Measurements from ENCODE around the gene PLK5.
"Not testable (repeated sequence)": the region's sequence is repeated elsewhere in the genome, so short reads cannot be mapped to it uniquely, and the experiment has no call there.

The PLK5 gene

GRCh38 chr19:1526979-1527649 is 3.2 kb downstream of the PLK5 start:
- DNase-seq, result no peak

- no peak for DNase-seq
These were observed 3.9 kb downstream of the PLK5 start for GRCh38 chr19:1527650-1528309.

GRCh38 chr19:1528596-1529429 is 4.9 kb downstream of the PLK5 start:
- no peak for DNase-seq

DNA sequence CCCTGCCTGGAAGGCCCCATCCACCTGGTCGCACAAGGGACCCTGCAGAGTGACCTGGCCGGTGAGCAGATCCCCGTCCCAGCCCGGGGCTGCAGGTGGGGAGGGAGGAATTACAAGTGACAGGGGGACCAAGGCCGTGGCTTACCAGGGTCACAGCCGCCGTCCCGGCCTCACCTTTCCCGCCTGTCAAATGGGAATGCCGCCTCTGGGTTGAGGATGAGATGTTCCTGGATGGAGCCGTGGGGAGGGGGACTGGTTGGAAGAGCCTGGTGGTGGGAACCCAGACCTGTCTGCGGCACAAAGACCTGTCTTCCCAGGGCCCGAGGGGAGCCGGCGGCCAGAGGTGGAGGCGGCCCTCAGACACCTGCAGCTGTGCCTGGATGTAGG is 5.5 kb downstream of the PLK5 start:
- no peak for DNase-seq

DNA sequence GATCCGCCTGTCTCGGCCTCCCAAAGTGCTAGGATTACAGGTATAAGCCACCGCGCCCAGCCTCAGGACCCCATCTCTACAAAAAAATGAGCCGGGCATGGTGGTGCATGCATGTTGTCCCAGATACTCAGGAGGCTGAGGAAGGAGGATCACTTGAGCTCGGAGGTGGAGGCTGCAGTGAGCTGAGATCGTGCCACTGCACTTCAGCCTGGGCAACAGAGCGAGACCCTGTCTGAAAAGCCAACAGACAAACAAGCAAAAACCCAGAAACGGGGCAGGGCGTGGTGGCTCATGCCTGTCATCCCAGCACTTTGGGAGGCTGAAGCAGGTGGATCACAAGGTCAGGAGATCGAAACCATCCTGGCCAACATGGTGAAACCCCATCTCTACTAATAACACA is 7.0 kb downstream of the PLK5 start:
- not testable (repeated sequence) for DNase-seq

GRCh38 chr19:1531587-1531986 is 7.7 kb downstream of the PLK5 start:
- DNase-seq, result no peak

GRCh38 chr19:1532003-1532402 is 8.1 kb downstream of the PLK5 start:
- no peak for DNase-seq

- no peak for DNase-seq
These were observed 9.8 kb downstream of the PLK5 start for GRCh38 chr19:1533510-1534150.

- DNase-seq, result no peak
These were observed 11.1 kb downstream of the PLK5 start for GRCh38 chr19:1534972-1535371.

- DNase-seq, result not testable (repeated sequence)
These were observed 11.8 kb downstream of the PLK5 start for GRCh38 chr19:1535699-1536098.

GRCh38 chr19:1538978-1539377 is 15.1 kb downstream of the PLK5 start:
- no peak for DNase-seq

DNA sequence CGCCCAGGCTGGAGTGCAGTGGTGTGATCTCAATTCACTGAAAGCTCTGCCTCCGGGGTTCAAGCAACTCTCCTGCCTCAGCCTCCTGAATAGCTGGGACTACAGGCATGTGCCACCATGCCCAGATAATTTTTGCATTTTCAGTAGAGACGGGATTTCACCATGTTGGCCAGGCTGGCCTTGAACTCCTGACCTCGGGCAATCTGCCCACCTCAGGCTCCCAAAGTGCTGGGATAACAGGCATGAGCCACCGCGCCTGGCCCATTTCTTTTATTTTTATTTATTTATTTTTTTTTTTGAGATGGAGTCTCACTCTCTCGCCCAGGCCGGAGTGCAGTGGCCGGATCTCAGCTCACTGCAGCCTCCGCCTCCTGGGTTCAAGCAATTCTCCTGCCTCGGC is 15.9 kb downstream of the PLK5 start:
- DNase-seq, result not testable (repeated sequence)

DNA sequence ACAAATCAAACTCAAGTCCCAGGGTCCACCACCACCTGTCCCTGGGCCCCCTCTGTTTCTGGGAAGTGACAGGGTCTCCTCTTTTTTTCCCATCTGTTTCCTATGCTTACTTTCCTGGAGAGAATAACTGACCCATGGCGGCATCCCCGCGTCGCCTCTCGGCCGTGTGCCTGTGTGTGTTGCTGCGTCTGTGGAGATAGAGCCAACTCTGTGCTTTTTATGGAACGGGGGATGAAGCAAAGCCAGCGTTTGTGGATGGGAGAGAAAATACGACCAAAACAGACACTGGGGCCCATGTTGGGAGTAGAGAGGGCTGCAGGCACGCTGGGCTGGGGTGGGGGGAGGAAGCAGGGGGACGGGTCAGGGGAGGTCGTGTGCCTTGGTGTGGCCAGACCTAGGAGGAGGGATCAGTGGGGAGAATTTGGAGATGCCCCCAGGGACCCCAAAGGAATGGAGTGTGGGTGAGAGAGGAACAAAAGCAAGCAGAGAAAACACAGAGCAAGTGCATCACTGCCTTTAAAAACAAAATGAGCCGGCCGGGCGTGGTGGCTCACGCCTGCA is 16.6 kb downstream of the PLK5 start:
- no peak for DNase-seq

DNA sequence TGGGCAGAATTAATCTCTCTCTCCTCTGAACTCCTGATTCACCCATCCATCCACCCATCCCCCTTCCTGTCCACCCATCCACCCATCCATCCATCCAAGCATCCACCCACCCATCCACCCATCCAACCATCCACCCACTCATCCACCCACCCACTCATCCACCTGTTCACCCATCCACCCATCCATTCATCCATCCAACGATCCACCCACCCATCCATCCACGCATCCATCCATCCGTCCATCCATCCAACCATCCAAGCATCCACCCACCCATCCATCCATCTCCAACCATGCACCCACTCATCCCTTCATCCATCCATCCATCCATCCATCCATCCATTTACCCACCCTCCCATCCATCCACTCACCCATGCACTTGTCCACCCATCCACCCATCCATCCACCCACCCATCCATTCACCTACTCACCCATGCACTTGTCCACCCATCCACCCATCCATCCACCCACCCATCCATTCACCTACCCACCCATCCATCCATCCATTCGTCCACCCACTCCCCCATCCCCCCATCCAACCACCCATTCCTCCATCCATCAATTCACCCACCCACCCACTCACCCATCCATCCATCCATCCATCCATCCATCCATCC is 25.6 kb downstream of the PLK5 start:
- DNase-seq, result no peak

GRCh38 chr19:1551068-1552040 is 27.5 kb downstream of the PLK5 start:
- no peak for DNase-seq

DNA sequence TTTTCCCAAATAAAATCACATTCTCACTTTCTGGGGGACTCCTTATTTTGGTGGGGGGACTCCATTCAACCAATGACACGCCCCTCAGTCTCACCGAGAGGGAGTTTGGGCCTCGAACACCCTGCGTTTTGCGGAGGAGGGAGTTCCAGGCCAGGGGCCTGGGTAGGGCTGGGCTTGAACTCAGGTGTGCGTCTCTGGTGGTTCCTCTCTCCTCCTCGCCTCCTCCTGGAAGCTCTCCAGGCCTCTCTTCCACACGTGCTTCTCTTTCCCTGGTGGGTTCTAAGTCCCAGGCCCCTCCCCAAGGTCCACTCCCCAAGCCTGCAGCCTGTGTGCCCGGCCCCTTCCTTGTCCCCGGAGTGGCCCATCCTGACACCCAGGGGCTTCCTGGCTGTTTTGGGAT is 29.5 kb downstream of the PLK5 start:
- DNase-seq, result no peak

- no peak for DNase-seq
These were observed 31.1 kb downstream of the PLK5 start for GRCh38 chr19:1554968-1555367.

- DNase-seq, result no peak
These were observed 31.9 kb downstream of the PLK5 start for GRCh38 chr19:1555487-1556389.

DNA sequence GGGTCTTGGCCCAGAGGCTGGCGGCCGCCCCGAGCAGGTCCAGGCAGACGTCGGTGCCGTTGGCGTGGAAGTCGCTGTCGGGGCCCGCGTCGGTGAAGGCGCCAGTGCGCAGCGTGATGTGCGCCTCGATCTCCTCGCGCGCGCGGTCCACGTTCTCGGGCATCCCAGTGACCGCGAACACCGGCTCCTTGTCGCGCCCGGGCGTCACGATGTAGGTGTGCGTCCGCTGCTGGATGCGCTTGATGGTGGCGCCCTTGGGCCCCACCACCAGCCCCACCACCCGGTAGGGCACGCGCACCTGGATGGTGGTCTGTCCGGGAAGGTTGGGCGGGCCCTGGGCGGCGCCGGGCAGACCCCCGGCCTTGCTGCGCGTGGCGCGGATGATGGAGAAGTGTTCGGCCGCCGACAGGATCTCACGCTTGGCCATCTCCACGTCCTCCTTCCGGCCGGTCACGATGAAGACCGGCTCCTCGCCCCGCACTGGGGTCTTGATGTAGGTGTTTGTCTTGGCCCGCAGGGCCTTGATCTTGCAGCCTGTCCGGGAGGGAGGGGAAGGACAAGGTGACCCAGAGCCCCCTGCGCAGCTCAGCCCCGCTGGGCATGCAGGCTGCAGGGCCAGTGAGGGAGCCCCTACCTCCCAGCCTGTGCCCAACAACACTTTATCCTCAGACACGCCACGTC is 32.7 kb downstream of the PLK5 start:
- DNase-seq, result no peak

GRCh38 chr19:1558552-1558951 is 34.7 kb downstream of the PLK5 start:
- DNase-seq, result no peak
